Midbrain (tissue), 1 donor: ENCODE data around the gene MKLN1.
"Not testable (repeated sequence)": the region's sequence is repeated elsewhere in the genome, so short reads cannot be mapped to it uniquely, and the experiment has no call there.

Source experiments
- DNase-seq: peaks from one replicate; lab custom pipeline; 2025; lab: John Stamatoyannopoulos, UW

Gene MKLN1

DNA sequence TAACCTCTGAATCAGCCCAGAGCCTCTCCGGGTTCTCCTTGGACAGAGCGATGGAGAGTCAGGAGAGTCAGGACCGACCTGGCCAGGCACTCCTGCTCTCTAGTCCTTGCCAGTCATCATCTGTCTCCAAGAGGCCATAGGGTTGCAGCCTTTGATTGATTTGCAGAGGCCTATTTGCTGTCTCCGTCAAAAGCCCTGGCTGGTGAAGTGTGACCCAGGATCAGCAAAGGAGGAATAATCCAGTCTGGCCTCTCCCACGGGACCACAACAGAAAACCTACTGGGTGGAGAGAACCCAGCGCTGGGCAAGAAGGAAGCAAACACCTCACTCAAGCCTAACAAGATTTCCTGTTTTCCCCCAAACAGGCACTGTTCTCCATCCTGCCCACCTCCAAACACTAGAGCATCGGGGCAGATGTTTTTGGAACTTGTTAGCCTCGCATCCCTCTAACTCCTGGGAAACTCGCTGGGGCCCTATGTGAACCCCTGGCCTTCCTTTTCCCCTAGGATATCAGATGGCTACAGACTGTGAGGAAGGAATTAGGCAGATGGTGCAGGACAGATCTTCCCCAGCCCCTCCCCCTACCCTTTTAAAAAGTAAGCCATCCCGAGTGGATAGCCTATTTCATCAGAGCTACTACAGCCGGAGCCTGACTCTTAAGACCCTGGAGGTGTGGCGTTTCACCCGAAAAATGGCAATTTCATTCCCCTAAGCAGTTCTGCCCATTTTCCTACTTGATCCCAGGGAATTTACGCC is 174.4 kb downstream of the MKLN1 start:
- DNase-seq = no peak

DNA sequence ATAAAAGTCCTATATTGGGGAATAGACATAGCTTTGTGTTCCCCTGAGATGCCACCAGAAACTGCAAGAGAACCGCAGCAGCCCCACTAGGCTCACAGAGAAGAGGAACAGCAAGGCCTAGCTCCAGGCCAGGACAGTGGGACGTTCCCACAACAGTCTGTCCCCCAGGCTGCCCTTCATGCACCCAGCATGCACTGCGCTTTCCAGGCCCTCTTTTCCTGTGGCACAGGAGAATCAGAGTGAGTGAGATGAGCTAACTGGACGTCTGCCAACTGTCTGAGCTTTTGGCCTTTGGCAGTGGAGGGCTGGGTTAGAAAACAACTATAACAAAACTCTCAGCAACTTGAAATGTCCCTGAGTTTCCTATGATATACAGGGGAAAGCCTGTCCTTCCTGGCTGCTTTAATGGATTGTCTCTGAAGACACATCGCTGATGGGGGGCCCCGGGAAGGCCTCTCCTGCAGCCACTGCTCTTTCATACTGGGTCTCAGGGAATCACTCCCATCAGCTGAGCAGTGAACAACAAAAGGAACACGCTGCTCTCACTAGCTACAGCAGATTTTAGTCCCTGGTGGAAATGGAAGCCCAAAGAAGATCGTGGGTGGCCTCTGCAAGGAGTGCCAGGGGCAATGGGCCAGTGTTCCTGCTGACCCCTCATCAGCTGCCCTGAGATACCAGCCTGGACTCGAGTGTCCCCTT is 175.3 kb downstream of the MKLN1 start:
- DNase-seq = peak; percentile 37

DNA sequence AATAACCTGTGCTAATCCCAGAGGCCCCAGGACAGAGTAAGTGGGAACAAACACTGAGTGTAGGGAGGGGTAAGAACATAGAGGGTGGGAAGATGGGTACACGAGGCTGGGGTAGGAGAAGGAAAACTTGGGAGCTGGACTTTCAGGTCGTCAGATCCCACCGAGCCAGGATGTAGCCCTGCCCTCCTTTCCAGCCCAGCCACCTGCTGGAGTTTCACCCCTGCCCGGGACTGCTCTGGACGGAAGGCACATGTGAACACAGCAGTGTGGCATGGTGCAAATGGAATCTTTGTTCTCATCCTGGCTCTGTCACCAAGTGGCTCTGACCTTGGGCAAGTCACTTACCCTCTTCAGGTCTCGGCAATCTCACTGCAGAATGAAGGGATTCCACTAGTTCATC is 176.0 kb downstream of the MKLN1 start:
- no peak for DNase-seq

DNA sequence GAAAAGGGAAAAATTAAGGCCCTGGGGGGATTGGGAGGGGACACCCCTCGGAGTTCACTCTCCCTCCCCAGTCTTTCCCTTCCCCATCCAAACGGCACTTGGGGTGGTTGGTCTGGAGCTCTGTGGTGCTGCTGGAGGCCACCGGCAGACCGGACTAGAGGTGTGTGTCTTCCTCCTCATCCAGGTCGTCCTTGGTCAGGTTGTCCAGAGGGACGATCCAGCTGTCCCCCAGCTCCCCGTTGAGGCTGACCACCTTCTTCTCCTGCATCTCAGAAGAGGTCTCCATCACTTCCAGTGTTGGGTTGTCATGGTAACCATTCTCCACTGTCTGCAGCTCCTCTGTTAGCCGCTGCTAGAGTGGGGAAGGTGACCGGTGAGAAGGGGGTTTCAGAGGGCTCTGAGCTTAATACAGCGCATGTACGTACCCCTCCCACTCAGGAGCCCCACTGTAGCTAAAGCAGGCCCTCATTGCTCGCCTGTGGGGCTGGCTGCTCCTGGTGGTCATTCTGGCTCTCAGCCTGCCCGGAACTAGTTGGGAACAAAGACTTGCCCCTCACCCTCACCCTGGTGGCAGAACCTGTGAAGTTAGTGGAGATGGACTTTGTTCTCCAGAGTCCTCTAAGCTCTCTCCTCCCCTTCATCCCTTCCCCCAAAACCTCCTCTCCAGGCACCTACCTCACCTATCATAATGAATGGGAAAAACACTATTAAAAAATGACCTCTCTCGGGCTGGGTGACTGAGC is 176.7 kb downstream of the MKLN1 start:
- DNase-seq = no peak

DNA sequence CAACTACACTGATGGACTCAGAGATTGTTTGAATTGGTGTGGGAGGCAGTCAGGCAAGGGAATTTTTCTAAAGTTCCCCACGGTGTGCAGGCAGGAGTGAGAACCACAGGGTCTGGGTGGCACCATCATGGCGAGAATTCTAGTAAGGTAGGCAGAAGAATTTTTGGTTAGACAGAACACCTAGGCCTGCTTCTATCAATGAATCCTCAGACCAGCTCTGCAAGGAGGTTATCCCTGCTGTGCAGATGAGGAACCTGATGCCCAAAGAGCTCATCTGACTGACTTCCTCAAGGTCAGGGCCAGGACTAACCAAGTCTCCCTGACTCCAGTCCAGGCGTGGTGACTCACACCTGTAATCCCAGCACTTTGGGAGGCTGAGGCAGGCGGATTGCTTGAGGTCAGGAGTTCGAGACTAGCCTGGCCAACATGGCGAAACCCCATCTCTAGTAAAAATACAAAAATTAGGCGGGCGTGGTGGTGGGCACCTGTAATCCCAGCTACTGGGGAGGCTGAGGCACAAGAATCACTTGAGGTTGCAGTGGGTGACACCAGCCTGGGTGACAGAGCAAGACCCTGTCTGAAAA is 177.5 kb downstream of the MKLN1 start:
- DNase-seq = not testable (repeated sequence)

DNA sequence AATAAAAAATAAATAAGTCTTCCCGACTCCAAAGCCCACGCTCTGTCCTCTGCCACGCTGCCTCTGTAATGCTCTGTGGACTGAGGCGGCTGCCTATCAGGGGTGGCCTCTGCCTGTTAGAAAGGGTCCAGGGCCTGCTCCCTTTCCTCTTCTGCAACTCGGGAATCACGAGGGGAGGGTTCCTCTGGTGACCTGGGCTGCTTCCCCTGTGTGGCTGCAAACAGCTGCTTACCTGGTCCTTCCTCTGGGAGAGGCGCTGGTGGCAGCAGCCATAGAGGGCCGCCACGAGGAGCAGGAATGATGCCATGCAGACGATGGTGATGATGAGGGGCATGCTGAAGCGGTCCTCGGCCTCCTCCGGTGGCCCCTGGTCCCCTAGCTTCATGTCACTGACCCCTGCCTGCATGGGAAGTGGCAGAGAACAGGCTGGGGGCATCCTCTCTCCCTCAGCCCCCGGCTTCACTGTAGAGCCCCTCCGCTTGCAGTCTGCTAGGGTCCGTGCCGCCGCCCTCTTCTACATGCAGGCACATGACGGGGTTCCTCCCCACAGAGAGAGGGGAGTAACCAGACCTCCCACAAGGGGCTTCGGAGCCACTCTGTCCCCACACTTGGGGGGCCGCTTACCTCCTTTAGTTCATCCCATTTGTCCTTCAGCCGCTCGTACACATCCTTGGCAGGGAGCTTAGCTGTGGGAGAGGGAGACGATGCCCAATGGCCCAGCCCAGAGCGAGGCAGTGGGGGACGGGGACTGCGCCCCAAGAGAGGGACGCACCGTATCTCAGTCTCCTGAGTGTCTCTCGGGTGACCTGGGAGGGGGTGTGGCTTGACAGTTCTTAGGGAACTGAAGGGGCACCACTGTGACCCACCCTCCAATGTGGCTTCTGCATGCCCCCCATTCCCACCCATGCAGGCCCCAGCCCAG is 178.2 kb downstream of the MKLN1 start:
- DNase-seq = no peak

DNA sequence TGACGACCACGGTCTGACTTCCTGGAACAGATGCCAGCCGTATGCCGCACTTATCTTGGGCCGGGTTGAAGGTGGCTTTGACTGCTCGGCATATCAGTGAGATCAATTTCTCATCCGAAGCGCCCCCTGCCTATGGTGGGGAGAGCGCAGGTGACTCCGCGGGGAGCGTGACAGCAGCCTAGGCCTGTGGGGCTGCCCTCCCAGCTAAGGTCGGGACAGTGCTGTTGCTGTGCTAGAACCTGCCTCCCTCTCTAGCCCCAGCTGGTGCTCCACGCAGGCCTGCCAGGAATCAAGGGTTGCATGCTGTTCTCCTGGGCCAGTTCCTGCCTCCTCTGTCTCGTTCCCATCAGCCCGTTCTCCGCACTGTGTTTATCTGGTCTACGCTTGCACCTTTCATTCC is 178.9 kb downstream of the MKLN1 start:
- no peak for DNase-seq

DNA sequence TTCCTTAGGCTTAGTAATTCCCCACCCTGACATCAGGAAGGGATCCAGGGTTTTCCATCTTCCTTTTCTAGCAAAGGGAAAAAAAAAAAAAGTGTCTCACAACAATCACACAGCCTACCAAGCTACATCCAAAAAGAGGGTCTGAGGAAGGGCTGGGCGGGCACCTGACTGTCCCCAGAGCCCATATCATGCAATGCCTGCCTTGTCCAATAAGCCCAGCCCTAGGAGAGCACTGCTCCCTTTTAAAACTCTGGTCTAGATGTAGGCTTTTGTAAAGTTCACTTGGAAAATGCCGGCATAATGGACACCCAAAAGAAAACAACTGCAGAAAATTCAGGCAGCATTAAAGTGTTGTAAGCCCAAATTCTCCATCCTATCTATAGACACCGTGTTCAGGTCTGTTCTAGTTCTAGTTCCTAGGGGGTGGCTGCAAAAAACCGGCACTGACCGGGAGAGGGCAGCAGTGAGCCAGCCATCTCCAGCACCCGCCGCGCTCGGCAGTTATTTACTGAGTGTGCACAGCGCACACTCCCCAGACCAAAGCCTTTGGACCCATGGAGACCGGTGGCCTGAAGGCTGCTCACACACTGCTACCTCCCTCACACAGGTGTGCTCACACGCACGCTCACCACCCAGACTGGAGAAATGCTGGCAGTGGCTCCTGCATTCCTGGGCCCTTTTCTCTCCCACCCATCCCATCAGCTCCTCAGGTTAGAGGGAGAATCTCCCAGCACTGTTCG is 180.1 kb downstream of the MKLN1 start:
- DNase-seq = peak; percentile 83

DNA sequence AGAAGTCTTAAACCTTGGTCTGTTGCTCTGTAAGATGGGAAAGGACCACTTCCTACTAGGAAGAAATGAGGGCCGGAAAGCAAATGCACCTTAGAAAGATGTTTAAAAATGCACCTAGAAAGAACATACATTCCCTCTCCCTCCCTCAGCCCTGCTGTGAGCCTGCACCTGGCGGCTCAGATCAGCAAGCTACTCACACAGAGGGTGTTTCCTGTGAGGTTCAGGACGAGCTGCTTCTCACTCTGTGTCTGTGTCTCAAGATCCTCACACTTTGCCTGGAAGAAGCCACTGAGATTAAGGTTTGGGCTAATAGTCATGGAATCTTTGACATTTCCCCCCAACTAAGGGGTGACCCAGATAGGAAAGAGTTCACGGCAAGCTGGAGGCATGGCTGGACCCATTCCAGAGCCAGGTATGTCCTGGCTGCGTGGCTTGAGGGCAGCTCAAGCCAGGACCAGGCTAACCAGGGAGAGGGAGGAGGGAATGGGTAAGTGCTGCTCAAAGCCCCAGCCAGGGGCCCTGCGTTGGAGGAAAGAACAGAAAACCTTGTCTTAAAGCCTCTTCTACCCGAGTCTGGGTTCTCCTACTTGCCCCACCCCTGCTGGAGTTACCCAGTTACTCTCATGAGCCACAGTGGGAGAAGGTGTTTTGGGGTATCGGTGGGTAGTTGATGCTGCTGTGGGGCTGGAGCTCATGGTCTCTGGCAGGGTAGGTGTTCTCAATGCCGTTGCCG is 181.2 kb downstream of the MKLN1 start:
- DNase-seq = no peak

DNA sequence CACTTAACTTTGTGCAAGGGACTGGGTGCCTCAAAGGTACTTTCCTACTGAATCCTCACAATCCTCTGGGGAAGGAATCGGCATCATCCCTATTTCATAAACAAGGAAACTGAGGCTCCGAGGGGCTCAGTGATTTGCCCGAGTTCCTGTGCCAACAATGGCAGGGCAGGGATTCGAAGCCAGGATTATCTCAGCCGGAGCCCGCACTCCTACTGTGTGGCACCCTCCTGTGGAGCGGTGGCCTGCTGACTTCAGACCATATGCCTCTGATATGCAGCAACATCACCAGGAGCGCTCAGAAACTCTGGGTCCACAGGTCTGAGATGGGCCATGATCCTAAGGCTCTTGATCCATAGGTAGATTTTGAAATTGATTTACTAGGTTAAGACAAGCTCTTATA is 182.1 kb downstream of the MKLN1 start:
- DNase-seq = no peak

DNA sequence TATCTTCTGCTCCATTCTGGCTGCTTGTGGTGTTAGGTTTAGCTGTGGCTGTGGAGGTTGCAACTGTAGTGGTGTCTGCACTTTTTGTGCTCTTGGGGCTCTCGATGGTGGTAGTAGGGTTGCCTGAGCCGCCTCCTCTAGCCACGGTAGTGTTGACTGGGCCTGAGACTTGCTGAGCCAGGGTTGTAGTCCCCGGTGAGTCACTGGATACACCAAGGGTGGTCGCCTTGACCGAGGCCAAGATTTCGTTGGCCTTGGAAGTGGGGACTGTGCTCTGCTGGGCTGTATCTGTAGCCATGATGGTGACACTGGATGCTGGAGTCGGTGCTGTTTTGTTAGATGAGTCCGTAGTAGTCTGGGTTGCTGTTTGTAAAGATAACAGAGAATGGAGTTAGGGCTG is 183.4 kb downstream of the MKLN1 start:
- no peak for DNase-seq

DNA sequence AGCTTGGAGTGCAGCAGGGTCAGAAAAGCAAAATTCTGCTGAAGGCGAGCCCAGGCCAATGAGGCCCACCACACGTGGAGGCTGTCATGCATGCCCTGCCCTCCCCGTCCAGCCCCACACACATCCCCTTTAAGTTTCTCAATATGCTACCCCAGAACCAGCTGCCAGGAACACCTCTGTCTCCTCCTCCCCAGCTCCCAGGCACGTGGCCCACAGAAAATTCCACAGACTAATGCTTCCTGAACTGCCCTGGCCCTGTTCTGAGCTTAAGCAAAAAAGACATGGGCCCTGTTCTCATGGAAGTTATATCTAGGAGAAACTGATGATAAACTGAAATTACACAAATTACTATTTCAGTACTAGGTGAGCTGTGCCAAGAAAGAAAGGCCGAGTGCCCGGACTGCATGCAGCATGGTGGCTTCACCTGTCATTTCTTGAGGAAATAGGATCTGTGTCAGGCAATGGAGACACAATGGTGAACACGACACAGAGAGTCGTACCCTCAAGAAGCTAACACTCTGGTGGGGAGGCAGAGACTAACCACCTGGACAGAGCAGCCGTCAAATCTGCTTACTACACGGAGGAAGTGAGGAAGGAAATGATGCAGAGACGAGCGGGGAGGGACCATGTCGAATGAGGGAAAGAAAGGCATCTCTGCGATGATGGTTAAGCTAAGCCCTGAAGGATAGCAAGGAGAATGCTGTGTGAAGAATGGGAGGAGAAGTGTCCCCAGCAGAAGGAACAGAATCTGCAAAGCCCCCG is 184.3 kb downstream of the MKLN1 start:
- DNase-seq = no peak

DNA sequence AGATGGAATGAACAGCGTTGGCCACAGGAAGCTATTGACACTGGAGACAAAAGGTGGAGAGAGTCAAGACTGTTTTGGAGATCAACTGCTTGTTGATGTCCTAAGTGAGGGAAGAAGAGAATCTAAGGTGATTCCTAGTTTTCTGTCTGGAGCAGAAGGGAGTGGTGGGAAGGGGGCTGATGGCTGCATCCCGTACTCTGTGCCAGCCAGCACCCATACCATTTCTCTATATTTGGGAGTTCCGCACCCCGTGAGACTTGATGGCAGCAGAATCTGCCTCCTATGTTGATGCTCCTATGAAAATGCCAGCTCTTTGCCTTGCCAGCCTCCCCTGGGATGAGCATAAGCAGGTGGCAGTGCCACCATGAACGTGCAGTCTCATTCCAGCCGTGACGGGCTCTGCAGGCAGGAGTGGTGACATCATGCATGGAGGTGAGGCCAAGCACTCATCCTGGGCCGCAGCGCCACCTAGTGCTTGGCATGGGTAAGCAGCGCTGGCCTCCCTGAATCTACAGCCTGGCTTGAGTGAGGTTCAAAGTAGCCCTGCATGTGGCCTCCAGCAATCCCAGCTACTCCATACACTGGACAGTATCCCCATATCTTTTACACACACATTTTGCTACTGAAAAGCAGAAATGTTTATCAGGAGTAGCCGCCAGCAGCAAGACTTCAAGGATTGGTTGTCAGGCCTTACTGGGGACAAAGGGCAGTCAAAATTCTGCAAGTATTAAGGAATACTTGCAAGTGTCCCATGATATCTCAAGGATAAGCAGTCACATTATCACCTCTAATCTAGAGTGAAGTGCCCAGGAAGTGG is 185.8 kb downstream of the MKLN1 start:
- peak; percentile 79 for DNase-seq

DNA sequence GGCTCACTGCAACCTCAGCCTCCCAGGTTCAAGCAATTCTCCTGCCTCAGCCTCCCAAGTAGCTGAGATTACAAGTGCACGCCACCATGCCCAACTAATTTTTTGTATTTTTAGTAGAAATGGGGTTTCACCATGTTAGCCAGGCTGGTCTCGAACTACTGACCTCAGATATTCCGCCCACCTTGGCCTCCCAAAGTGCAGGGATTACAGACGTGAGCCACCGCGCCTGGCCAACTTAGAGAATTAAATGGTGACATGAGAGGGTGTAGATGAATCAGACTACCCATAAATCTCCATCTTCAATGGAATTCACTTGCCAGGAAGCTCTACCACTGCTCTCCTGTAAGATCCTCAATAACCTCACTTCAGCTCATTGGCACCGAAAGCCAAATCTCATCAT is 187.8 kb downstream of the MKLN1 start:
- not testable (repeated sequence) for DNase-seq

DNA sequence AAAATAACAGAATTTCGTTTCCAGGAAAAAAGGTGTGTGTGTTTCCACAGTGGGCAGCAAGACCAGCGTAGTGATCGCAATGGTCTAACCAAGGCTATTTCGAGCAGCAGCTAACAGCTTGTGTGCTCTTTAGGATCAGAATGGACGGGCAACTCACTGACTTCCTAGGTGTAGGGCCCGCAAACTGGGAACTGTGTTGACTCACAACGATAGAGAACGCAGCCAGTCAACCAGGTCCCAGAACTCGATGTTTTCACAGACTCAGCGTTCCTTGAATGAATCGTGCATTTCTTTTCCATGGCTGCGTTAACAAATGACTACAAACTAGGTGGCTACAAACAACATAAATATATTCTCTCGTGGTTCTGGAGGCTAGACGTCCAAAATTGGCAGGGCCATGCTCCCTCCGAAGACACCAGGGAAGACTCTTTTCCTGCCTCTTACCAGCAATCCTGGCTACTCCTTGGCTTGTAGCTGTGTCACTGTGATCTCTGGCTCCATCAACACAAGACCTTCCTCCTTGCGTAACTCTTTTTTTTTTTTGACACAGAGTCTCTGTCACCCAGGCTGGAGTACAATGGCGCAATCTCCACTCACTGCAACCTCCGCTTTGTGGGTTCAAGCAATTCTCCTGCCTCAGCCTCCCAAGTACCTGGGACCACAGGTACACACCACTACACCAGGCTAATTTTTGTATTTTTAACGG is 189.7 kb downstream of the MKLN1 start:
- no peak for DNase-seq

DNA sequence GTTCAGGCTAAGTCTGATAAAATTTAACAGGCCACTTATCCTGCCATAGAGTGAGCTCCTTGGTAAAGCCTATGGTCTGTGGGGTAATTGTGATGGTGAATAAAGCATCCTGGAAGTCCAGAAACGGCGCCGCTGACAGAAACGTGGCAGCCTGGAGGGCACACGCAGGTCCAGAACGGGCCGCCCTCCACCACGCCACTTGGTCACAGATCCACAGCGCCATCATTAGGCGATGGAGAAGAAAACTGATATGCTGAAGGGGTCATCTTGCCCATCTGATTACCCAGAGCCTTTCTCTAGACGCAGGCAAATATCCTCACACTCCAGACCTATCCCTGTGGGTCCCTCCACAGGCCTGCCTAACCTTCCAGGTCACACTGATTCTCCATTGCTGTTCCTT is 190.9 kb downstream of the MKLN1 start:
- DNase-seq = no peak

DNA sequence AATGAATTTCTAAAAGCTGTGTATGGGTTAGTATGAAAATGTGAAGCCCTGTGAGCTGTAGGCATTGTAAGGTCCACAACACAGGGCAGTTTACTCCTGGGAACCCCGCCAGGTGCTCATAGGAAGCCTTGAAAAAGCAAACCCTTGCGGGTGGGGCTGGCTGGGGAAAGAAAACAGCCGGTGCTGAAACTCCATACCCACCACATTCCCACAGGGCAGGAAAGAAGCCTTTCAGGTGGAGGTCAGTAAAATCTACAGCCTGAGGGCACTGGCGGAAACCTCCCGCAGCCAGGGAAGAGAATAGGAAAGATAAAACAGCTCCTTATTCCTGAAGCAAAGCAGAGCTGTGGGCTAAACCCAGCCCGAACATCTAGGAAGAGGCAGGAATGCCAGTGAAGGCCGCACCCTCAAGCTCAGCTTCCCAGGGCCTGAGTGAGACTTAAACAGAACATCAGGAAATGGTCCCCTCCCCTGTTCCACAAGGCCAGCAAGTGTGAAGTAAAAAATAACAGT is 194.0 kb downstream of the MKLN1 start:
- DNase-seq = no peak
